NCI-H1092 (cell line): ENCODE data around the gene RAPGEF6.
"Not testable (repeated sequence)": the region's sequence is repeated elsewhere in the genome, so short reads cannot be mapped to it uniquely, and the experiment has no call there.

Source experiments
- DNase-seq: peaks from one replicate; lab custom pipeline; 2025; lab: John Stamatoyannopoulos, UW

The RAPGEF6 gene

GRCh38 chr5:131423056-131423455, 212.0 kb downstream of the RAPGEF6 start:
- DNase-seq = no peak

DNA sequence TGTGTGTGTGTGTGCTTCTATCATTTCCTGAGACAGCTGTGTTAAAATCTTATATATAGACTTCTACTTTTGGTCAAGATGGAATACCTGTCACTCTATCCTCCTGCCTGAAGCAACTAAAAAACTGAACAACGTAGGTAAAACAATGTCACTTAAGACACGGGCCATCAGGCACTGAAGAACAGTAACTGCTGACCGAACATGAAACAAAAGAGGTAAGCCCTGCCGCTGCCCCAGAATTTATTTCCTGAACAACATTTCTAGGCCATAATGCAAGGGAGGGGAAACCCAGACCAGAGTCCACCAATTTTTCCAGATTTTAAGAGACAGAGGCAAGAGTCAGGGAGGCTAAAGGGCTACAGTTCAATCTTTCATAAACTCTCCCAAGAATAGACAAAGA, 215.2 kb downstream of the RAPGEF6 start:
- DNase-seq = no peak

GRCh38 chr5:131418846-131419245, 216.2 kb downstream of the RAPGEF6 start:
- no peak for DNase-seq

DNA sequence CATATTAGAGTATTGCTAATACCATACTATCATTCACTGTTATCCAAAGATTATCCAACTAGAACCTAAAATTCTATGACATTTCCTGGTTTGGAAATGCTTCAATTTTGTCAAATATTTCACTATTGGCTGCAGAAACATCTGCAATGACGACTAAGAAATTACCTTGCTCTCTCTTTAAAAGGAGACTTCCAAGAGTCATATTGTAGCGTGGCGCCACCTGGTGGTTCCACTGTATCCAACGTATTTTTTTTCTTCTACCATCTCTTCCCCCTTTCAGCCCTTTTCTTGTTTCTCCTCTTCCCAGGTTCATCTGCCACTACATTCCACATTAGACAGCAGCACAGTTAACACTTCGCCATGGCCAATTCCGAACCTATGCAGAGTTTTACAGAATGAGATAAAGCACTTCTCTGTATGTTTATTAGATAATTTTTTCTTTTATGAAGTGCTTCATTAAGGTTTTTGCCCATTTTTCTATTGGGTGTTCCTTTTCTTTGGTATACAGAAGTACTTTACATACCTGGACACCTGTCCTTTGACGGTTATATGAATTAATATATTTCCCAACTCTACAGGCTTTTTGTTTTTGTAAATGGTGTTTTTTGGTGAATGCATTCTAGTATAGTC, 217.7 kb downstream of the RAPGEF6 start:
- peak; percentile 13 for DNase-seq

GRCh38 chr5:131416729-131417128, 218.3 kb downstream of the RAPGEF6 start:
- DNase-seq = no peak

DNA sequence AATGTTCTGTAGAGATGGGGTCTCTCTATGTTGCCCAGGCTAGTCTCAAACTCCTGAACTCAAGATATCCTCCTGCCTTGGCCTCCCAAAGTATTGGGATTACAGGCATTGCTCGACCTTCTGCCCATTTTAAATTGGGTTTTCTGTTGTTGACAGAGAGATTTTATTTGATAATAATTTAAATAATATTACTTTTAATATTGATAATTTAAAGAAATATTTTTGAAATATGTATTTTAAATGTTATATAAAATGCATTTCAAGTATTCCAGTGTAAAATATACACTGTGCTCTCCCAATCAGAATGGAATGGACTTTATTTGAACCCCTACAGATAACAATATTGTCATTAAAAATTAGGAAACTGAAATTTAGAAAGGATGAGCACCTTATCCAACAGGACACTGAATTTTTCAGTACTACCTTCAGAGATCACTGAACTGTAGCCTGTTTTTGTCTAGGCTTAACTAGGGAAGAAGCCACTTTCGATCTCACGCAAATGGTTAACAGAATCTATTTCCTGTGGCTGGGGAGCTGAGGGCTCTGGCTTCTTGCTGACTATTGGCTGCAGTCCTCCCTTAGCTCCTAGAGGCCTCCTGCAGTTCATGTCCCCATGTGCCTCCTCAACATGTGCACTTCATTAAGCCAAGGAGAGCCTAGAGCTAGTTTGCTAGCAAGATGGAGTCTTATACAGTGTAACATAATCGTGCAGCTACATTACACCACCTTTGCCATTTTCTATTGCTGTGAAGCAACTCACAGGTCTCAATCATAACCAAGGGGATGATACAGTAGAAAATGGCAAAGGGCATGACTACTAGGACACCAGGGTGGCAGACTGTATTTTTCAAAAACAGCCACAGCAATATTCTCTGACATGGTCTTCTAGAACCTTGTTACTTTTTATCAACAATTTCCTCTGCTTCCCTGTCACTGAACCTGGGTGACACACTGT, 221.1 kb downstream of the RAPGEF6 start:
- DNase-seq = no peak

- DNase-seq = no peak
These were observed 227.9 kb downstream of the RAPGEF6 start for GRCh38 chr5:131406975-131407638.

DNA sequence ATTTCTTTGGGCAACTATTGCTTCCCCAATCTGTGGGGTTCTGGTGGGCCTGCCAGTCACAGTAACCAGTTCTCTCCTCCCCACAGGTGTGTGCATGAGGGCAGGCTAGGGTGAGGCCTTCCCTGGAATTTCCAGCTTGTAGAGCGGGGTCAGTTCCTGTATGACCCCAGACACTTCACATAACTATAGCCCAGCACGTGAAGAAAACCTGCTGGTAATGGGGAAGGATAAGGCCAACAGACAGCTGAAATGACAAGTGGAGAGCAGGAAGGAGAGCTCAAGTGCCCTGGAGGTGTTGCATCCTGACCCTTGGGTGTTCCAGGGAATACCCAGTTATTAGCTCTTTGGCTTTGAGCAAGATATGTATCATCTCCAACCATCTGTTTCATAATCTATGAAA, 229.0 kb downstream of the RAPGEF6 start:
- no peak for DNase-seq

DNA sequence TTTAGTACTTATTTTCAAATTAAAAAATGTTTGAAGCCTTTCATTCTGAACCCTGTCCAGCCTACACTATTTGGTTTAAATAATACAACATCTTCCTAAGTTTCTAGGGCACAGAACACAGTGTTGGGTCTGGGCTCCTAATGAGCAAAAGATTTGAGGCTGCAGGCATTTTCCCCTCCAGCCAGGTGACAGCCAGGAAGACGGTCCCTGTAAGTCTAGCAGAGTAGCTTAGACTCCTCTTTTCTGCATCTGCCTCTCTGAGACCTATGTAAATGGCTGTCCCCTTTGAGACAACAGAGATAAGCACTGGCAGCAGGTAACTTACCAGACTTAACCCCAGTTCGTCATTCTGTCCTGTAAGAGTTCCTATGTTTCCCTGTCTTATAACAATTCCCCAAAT, 229.4 kb downstream of the RAPGEF6 start:
- DNase-seq = no peak

DNA sequence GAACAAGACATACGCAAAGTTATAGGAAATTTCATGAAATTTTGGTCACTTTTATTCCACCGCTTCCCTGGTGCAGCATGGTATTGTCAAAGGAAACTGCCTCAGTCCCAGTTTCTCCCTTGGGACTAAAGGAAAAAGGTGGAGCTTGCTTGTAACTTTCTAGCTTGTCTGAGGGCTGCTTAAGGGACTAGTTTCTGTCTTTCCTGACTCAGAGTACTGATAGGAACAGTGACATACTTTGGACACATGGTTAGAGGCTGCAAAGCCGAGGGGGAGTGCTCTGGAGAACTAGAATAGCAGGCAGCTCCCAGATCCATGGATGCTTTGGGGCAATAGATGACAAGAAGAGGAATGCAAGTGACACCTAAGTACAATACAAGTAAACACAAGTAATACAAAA, 234.4 kb downstream of the RAPGEF6 start:
- no peak for DNase-seq

- not testable (repeated sequence) for DNase-seq
These were observed 236.0 kb downstream of the RAPGEF6 start for GRCh38 chr5:131399007-131399406.

- no peak for DNase-seq
These were observed 238.3 kb downstream of the RAPGEF6 start for GRCh38 chr5:131396630-131397273.

GRCh38 chr5:131396015-131396414, 239.0 kb downstream of the RAPGEF6 start:
- no peak for DNase-seq

GRCh38 chr5:131394128-131394527, 240.9 kb downstream of the RAPGEF6 start:
- no peak for DNase-seq

- no peak for DNase-seq
These were observed 241.5 kb downstream of the RAPGEF6 start for GRCh38 chr5:131393498-131393968.

- DNase-seq = no peak
These were observed 242.4 kb downstream of the RAPGEF6 start for GRCh38 chr5:131392466-131393095.

DNA sequence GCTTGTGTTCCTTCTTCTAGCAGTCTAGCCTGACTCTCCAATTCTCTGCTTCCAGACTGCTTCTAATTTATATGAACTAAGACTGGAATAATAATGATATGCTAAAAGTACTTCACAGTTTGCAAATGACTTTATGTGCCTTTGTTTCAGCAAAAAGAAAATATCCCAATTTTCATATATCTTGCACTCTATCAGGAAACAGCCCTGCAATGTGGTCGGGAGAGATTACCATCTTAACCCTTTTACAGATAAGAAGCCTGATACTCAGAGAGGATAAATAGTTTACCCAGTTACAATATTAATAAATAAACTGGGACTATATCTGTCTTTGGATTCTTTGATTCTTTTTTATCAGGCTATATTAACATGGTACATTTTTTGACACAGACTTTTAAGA, 245.2 kb downstream of the RAPGEF6 start:
- no peak for DNase-seq

DNA sequence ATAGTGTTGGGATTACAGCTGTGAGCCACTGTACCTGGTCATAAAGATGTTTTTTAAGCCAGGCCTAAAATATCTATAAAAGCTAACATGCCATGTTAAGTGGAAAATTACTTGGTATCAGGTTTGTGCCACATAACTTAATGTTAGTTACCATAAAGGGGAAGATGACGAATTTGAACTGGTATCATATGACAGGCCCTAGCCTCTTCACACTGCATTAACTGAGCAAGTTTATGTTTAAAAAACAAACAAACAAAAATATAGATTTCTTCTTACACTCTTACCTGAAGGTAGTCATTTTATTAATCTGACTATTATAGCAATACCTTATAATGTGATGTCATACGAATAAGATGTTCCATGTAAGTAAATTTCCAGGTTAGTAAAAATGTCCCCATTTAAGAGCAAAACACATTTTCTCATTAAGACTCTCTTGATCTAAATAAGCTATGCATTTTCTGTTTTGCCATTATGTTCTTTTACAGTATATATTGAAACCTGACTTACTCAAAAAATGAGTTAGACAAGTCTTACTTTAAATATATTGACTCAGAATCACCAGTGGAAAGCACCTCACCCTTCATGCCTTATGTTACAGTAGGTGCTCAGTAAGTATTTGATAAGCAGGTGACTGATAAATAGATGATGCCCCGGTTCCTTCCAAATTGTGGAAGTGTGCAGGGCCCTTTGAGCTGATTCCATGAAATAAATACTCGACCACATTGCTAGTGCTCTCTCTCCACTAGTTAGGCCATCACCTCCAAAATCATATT, 245.7 kb downstream of the RAPGEF6 start:
- no peak for DNase-seq

GRCh38 chr5:131387255-131387654, 247.8 kb downstream of the RAPGEF6 start:
- DNase-seq = no peak

GRCh38 chr5:131386779-131387178, 248.2 kb downstream of the RAPGEF6 start:
- no peak for DNase-seq

DNA sequence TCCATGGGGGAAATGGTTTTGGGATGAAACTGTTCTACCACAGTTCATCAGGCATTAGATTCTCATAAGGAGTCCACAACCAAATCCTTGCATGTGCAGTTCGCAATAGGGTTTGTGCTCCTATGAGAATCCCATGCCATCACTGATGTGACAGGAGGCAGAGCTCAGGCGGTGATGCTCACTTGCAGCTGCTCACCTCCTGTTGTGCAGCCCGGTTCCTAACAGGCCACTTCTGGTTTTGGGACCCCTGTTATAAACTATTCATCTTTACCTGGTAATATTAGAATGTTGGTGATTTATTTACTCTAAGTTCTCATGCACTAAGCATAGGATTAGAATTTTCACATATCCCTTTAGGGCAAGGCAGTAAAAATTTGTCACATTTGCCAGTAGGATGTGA, 248.9 kb downstream of the RAPGEF6 start:
- DNase-seq = no peak
